ENCODE measurements around the gene MAPKAPK5. TPM values are rescaled to one million over a fixed set of nuclear protein-coding genes. Genes with fewer than 3 reads are reported as not detected.
A peak's percentile ranks its signal among the peaks of the same experiment; 100 is the strongest.
"Not testable (repeated sequence)": the region's sequence is repeated elsewhere in the genome, so short reads cannot be mapped to it uniquely, and the experiment has no call there.

Gene MAPKAPK5
- total RNA-seq, 4 donors from 2014 or later: 31.8 to 41.7 (median 37.3) TPM

GRCh38 chr12:111828338-111828979, 13.6 kb upstream of the MAPKAPK5 start:
- ATAC-seq (ENCODE audit: low FRiP score) (no peak), DNase-seq (ENCODE audit: low spot score) (no peak)
- no peak for TF ChIP-seq CTCF (IDR thresholded peaks at IDR 0.05)

- ATAC-seq (ENCODE audit: low FRiP score); DNase-seq (ENCODE audit: low spot score): not testable (repeated sequence)
These were observed 12.4 kb upstream of the MAPKAPK5 start for GRCh38 chr12:111829635-111830034.

GRCh38 chr12:111834740-111835386, 7.2 kb upstream of the MAPKAPK5 start:
- DNase-seq (ENCODE audit: low spot score); ATAC-seq (ENCODE audit: low FRiP score): not testable (repeated sequence)

- ATAC-seq (ENCODE audit: low FRiP score); DNase-seq (ENCODE audit: low spot score): not testable (repeated sequence)
These were observed 6.4 kb upstream of the MAPKAPK5 start for GRCh38 chr12:111835531-111836181.

GRCh38 chr12:111838353-111838752, 3.7 kb upstream of the MAPKAPK5 start:
- DNase-seq (ENCODE audit: low spot score) (no peak), ATAC-seq (ENCODE audit: low FRiP score) (no peak)
- no peak for TF ChIP-seq CTCF (IDR thresholded peaks at IDR 0.05)

- no peak for DNase-seq (ENCODE audit: low spot score)
- ATAC-seq (ENCODE audit: low FRiP score): no peak
- TF ChIP-seq CTCF (IDR thresholded peaks at IDR 0.05): no peak
These were observed 1.2 kb upstream of the MAPKAPK5 start for GRCh38 chr12:111840807-111841206.

- no peak for TF ChIP-seq CTCF (IDR thresholded peaks at IDR 0.05)
- DNase-seq (ENCODE audit: low spot score) (no peak), ATAC-seq (ENCODE audit: low FRiP score) (no peak)
These were observed 735 bp upstream of the MAPKAPK5 start for GRCh38 chr12:111841236-111841749.

GRCh38 chr12:111842556-111843396, 748 bp downstream of the MAPKAPK5 start:
- peak; percentile 30 for ATAC-seq (ENCODE audit: low FRiP score)
- TF ChIP-seq CTCF (IDR thresholded peaks at IDR 0.05): no peak
- DNase-seq (ENCODE audit: low spot score): no peak

Data from omental fat pad (tissue), 4 donors.